Activated CD8-positive, alpha-beta memory T cell treated with anti-CD3 and anti-CD28 coated beads for 48 hours (primary cell): ENCODE results near the gene WIPF2.
"Not testable (repeated sequence)": the region's sequence is repeated elsewhere in the genome, so short reads cannot be mapped to it uniquely, and the experiment has no call there.

ENCODE experiments used
- DNase-seq, 3 experiments: peaks; one replicate each; pipeline ENCODE4 v3.0.0-alpha.2; 2020; ENCODE audit warnings: low read depth in 2 of 3, low spot score in 2 of 3

The WIPF2 gene

DNA sequence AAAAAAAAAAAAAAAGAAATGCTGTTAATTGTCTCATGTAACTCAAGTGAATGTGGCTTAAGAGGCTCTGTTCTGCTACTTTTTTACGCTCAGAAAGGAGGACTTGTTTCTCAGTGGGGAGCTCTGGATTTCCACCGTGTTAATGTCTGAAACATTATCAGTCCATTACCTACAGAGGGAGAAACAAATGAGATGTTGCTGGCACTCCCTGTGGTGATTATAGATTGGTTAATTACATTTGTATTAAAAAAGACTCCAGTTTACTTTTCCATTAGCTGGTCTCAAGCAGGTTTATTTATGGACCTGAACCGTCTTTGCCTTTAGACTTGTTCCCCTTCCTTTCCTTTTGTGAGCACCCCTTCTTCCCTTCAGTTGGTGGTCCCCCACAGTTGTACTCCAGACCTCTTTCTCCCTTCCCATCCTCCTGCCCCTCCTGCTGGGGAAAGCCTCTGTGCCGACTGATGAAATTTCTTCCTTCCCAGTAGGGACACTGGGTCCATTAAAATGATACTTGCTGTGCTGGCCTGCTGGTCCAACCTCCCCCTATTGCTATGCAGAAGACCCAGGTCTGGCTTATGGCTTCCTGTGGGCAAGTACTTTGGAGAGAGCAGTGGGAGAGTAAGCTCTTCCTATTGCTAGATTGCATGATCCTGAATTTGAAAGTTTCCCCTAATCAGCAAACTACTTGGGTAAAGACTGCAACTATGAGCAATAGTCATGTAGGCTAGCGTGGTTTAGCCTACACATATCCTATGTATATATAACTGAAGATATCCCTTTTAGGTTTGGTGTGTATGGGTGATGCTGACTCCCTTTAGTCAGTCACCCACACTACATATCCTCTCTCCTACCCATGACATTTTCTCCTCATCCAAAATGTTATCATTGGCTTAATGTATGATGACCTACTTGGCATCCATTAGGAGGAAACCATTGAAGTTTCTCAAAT, 76.7 kb downstream of the WIPF2 start:
- no peak for DNase-seq

DNA sequence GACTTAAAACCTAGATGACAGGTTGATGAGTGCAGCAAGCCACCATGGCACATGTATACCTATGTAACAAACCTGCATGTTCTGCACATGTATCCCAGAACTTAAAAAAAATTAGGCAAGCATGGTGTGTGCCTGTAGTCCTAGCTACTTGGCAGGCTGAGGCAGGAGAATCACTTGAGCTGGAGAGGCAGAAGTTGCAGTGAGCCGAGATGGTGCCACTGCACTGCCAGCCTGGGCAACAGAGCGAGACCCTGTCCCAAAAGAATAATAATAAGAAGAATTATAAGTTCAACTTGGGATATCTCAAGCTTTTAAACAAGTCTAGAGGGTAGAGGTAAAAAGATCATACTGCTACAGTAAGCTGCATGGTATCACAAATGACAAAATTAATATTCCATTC, 78.4 kb downstream of the WIPF2 start:
- DNase-seq: no peak

DNA sequence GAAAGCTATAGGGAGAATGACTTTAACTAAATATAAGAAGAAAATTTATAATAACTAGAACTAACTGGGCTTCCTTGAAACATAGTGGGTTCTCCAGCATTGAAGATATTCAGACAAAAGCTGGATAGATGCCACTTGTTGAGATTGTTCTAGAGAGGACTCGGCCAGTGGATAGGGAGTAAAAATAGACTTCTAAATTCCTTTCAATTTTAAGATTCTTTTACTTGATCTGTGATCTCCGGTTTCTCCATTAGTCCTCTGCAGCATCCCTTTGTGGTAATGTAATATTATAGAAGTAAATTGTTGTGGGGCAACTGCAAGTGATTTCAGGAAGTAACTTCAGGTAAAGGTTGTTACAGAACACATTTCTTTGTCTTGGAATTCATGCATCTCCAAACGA, 79.6 kb downstream of the WIPF2 start:
- no peak for DNase-seq

DNA sequence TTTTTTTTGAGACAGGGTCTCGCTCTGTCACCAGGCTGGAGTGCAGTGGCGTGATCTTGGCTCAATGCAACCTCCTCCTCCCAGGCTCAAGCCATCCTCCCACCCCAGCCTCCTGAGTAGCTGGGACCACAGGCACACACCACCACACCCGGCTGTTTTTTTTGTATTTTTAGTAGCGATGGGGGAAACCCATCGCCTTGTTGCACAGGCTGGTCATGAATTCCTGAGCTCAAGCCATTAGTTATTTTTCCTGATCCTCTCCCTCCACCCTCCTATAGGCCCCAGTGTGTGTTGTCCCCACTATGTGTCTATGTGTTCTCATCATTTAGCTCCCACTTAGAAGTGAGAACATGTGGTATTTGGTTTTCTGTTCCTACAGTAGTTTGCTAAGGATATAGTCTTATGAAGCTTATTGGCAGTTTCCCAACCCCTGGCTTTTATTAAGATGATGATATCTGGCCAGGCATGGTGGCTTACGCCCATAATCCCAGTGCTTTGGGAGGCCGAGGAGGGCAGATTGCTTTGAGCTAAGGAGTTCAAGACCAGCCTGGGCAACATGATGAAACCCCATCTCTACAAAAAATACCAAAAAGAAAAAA, 80.2 kb downstream of the WIPF2 start:
- DNase-seq: not testable (repeated sequence)

DNA sequence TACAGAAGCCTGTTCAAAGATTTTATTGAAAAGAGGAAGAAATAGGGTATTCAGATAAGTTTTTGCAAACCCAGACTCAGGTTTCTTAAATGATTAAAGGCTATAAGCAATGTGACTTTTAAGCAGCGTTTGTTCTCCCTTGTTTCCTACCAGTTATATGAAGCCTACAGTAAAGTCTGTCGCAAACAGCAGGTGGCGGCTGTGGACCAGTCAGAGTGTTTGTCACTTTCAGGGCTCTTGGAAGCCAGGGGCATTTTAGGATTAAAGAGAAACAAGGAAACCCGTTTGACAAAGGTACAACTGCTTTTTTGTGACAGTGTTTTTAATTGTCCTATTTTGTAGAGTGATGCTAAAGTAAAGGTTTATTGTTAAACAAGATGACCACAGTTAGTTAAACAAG, 82.2 kb downstream of the WIPF2 start:
- no peak for DNase-seq

- no peak for DNase-seq
Observed at GRCh38 chr17:40303009-40303657, 84.0 kb downstream of the WIPF2 start.

- no peak for DNase-seq
Observed at GRCh38 chr17:40303708-40304551, 84.8 kb downstream of the WIPF2 start.

DNA sequence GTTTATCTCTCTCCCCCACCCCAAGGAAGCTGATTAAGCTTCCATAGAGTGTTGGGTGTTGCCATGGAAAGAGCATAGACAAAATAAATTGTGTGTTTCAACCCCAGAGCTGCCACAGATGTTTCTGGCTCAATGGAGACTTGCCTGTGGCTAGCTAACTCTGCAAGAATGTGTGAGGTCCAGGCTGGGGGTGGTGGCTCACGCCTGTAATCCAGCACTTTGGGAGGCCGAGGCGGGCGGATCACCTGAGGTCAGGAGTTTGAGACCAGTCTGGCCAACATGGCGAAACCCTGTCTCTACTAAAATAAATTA, 85.4 kb downstream of the WIPF2 start:
- not testable (repeated sequence) for DNase-seq

DNA sequence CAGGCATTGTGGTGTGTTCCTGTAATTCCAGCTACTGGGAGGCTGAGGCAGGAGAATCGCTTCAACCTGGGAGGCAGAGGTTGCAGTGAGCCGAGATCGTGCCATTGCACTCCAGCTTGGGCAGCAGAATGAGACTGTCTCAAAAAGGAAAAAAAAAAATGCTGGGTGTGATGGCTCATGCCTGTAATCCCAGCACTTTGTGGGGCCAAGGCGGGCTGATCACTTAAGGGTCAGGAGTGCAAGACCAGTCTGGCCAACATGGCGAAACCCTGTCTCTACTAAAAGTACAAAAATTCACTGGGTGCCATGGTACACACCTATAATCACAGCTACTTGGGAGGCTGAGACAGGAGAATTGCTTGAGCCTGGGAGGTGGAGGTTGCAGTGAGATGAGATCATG, 85.8 kb downstream of the WIPF2 start:
- not testable (repeated sequence) for DNase-seq

- no peak for DNase-seq
Observed at GRCh38 chr17:40306395-40306794, 87.3 kb downstream of the WIPF2 start.

DNA sequence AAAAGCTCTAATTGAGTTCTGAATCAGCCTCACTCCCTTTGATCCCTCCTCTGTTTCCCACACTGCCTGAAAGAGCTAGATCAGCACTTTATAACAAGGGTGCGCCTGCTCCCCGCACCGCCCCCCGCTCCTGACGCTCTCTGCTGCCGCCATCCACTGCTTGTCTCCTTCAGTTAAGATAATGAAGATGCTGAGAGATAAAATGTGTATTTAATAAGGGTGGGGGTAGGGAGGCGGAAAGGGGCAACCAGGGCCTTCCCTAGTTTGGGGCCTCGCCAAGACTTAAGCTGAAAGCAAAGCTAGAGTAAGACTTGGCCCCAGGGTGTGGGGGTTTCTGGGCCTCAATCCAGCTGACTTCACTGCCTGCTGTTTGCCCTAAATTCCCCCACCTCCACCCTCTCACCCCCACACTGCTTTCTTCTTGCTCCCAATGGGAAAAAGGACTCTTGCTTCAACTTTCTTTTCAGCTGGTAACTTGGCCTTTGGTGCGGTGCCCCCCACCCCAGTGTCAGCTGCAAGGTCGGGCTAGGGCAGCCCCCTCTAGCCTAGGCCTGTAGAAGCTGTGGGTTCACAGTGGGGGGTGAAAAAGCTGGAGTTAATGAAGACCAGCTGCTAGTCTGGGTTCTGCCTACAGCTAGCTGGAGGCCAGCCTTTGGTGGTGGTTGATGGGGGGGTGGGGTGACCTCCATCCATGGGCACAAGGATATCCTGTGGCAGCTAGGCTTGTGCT, 88.1 kb downstream of the WIPF2 start:
- DNase-seq: no peak

- no peak for DNase-seq
Observed at GRCh38 chr17:40307740-40308239, 88.7 kb downstream of the WIPF2 start.

- no peak for DNase-seq
Observed at GRCh38 chr17:40309031-40309948, 90.2 kb downstream of the WIPF2 start, which contains the start of gene RARA. Gene RARA, plus strand, starts transcription at chr17:40309180. Its CDS starts 22,039 bp downstream, at chr17:40331219.

DNA sequence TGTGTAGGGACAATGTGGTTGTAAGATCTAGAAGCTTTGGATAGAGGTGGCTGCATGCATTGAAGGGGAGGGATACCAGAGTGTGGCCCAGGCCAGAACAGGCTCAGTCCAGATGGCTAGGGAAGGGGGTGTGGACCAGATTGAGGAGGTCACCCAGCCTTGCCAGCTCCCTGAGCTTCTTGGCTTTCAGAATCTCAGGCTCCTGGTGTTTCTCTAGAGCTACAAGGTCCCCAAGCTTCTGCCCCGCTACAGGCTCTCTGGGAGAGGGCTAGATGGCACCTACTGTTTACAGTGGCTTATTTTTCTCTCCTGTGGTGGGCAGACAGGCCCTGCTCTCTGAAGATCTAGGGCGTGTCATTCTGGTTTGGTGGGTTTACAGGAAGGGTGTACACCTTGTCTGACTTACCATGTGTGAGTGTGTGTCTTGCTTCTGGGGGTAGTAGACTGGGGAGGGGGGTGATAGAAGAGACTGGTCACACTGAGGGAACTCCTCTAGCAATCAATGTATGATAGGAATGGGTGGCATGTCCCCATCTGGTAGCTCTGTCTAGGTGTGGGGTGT, 90.9 kb downstream of the WIPF2 start:
- no peak for DNase-seq

DNA sequence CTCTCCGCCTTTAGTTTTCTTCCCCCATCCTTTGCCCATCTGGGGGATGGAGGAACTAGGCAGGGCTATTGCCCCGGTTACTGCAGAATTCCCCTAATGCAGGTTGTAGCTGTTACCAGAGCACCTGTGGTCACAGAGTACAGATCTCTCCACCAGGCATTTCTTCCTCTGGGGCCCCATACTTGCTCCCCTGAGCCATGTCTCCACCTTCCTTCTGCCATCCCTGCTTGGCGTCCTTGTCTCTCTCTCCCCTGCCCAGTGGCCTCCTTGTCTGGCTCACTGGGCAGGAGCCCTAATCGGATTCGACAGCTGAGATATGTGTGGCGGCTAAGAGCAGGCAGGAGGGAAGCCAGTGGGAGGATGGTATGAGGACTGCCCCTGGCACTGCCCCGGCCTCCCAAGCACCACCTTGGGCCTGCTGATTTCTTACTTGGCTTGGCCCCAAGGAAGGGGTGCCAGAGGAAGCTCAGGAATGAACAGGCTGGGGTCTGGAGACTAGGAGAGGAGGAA, 91.8 kb downstream of the WIPF2 start:
- DNase-seq: no peak

GRCh38 chr17:40311575-40311974, 92.5 kb downstream of the WIPF2 start:
- DNase-seq: no peak

- no peak for DNase-seq
Observed at GRCh38 chr17:40312131-40312731, 93.1 kb downstream of the WIPF2 start.
